Fibroblast of skin of back (primary cell): Measurements from ENCODE around the gene CHMP4A. TPM values are rescaled to one million over a fixed set of nuclear protein-coding genes. Genes with fewer than 3 reads are reported as not detected.
A peak's percentile ranks its signal among the peaks of the same experiment; 100 is the strongest.

Source experiments
- DNase-seq: peaks from one replicate; pipeline ENCODE4 v3.0.0-alpha.2; 2013
- polyA plus RNA-seq, 2 experiments: library from polyadenylated mRNA; unstranded; fragments of 120-200 nt; gene quantifications; one replicate each; pipeline ENCODE4 v1.2.1, GENCODE V29; 2013; ENCODE audit not compliant: insufficient read length in 2 of 2

The CHMP4A gene
- 34.9 TPM for polyA plus RNA-seq (2013, experiment 1 of 2; ENCODE audit: insufficient read length)
- 48.0 TPM for polyA plus RNA-seq (2013, experiment 2 of 2; ENCODE audit: insufficient read length)

GRCh38 chr14:24212924-24213865 is at the start of gene CHMP4A:
CHMP4A (minus strand) TSS chr14:24213488; CDS start chr14:24213439, 49 bp downstream.
- peak; percentile 99 for DNase-seq

- DNase-seq = no peak
Measured at GRCh38 chr14:24261969-24262327, 48.7 kb upstream of the CHMP4A start.

- DNase-seq = no peak
Measured at GRCh38 chr14:24261256-24261968, 48.1 kb upstream of the CHMP4A start.

GRCh38 chr14:24260780-24261157 is 47.5 kb upstream of the CHMP4A start:
- DNase-seq = no peak

GRCh38 chr14:24260026-24260779 is 46.9 kb upstream of the CHMP4A start:
- no peak for DNase-seq

GRCh38 chr14:24259282-24260025 is 46.2 kb upstream of the CHMP4A start:
- peak; percentile 75 for DNase-seq

GRCh38 chr14:24258548-24259265 is 45.4 kb upstream of the CHMP4A start:
- no peak for DNase-seq

GRCh38 chr14:24258119-24258518 is 44.8 kb upstream of the CHMP4A start:
- DNase-seq = no peak

- no peak for DNase-seq
Measured at GRCh38 chr14:24256960-24257359, 43.7 kb upstream of the CHMP4A start.

GRCh38 chr14:24255931-24256711 is 42.8 kb upstream of the CHMP4A start:
- no peak for DNase-seq

- no peak for DNase-seq
Measured at GRCh38 chr14:24255438-24255837, 42.1 kb upstream of the CHMP4A start.

- no peak for DNase-seq
Measured at GRCh38 chr14:24254630-24255392, 41.5 kb upstream of the CHMP4A start.

GRCh38 chr14:24253936-24254335 is 40.6 kb upstream of the CHMP4A start:
- no peak for DNase-seq

- peak; percentile 25 for DNase-seq
Measured at GRCh38 chr14:24252289-24253124, 39.2 kb upstream of the CHMP4A start.

GRCh38 chr14:24251880-24252288 is 38.6 kb upstream of the CHMP4A start:
- peak; percentile 63 for DNase-seq

GRCh38 chr14:24250354-24250753 is 37.1 kb upstream of the CHMP4A start:
- DNase-seq = no peak

- no peak for DNase-seq
Measured at GRCh38 chr14:24249230-24250021, 36.1 kb upstream of the CHMP4A start.

- DNase-seq = no peak
Measured at GRCh38 chr14:24247422-24247821, 34.1 kb upstream of the CHMP4A start.
